ENCODE results near the gene NT5C1A. TPM values are rescaled to one million over a fixed set of nuclear protein-coding genes. Genes with fewer than 3 reads are reported as not detected.

NT5C1A gene
- total RNA-seq, 2 experiments from 2014 or later, result not detected

DNA sequence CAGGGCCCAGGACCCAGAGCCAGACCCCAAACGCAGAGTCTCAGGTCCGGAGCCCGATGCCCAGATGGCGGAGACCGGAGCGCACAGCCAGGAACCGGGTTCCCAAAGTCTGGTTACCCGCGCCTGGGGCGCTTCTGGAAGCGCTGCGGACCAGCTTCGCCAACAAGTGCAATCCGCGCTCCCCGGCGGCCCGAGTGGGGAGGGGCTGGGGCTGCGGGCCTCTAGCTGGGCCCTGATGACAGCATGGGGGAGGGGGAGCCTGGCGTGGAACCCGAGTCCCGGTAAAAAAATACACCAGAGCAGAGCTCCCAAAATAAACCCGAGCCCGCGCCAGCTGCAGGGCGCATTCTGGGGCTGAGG lies 494 bp downstream of the NT5C1A start:
- Mint-ChIP-seq H3K27me3 (peaks cover 41% of the 10 kb centered on the region), H3K27ac (no peak overlapping the region), H3K4me1 (peaks cover 15% of the 10 kb centered on the region), H3K36me3 (ENCODE audit: low read depth) (no peaks in the 10 kb centered on the region), H3K9me3 (no peaks in the 10 kb centered on the region), H3K4me3 (no peak overlapping the region)
- DNase-seq, result no peak
- CTCF ChIA-PET, result interaction anchor here (0.6 to 3.9 kb wide), 9 partner anchors 8 to 1211 kb away, joined by 3 to 31 read pairs (median 5); no protein-coding TSS in a partner anchor
- POLR2A ChIA-PET, result no interaction called here

- DNase-seq, result no peak
- Mint-ChIP-seq H3K4me3 (no peak overlapping the region), H3K27me3 (peaks cover 41% of the 10 kb centered on the region), H3K9me3 (no peaks in the 10 kb centered on the region), H3K27ac (no peak overlapping the region), H3K4me1 (peaks cover 15% of the 10 kb centered on the region), H3K36me3 (ENCODE audit: low read depth) (no peaks in the 10 kb centered on the region)
- POLR2A ChIA-PET, result no interaction called here
- CTCF ChIA-PET, result interaction anchor here (0.6 to 3.9 kb wide), 14 partner anchors 9 to 69 kb away, joined by 3 to 31 read pairs (median 4); partner anchors contain the start of gene PPIE
These were observed 1.2 kb downstream of the NT5C1A start for GRCh38 chr1:39670689-39671088.

- H3K36me3 Mint-ChIP-seq (ENCODE audit: low read depth), result no peaks in the 10 kb centered on the region
- H3K9me3 Mint-ChIP-seq, result no peaks in the 10 kb centered on the region
- no peak overlapping the region for H3K4me3 Mint-ChIP-seq
- POLR2A ChIA-PET, result no interaction called here
- no peak for DNase-seq
- peaks cover 15% of the 10 kb centered on the region for H3K4me1 Mint-ChIP-seq
- peaks cover 36% of the 10 kb centered on the region for H3K27me3 Mint-ChIP-seq
- CTCF ChIA-PET, result interaction anchor here (1.5 to 3.9 kb wide), 5 partner anchors 11 to 60 kb away, joined by 3 to 31 read pairs (median 5); no protein-coding TSS in a partner anchor
- H3K27ac Mint-ChIP-seq, result no peak overlapping the region
These were observed 3.0 kb downstream of the NT5C1A start for GRCh38 chr1:39668894-39669293.

DNA sequence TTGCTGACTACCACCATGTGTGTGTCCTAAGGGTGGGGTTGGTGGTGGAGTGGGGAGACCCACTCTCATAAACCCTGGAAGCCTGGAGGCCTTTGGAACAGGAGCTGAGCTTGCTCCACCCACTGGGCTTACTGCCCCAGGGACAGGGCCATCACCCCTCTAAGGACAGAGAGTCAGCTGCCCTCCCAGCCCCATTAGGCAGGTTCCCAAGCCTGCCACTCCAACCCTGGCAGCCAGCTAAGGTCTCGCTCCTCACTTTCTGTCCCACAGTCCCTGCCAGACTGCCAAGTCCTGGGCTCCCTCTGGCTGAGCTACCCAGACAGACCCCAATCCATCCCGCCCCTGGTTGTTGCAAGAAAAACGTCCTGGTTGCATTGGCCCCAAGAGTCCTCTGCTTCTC lies 3.8 kb downstream of the NT5C1A start:
- no peak for DNase-seq
- Mint-ChIP-seq H3K4me3 (no peak overlapping the region), H3K4me1 (peaks cover 15% of the 10 kb centered on the region), H3K9me3 (no peaks in the 10 kb centered on the region), H3K36me3 (ENCODE audit: low read depth) (no peaks in the 10 kb centered on the region), H3K27me3 (peaks cover 28% of the 10 kb centered on the region), H3K27ac (no peak overlapping the region)
- CTCF ChIA-PET, result interaction anchor here (1.1 to 3.9 kb wide), 4 partner anchors 8 to 15 kb away, joined by 3 to 31 read pairs (median 10); no protein-coding TSS in a partner anchor
- POLR2A ChIA-PET, result interaction anchor here (0.5 kb wide), 1 partner anchor 492 kb away, joined by 10 read pairs; no protein-coding TSS in a partner anchor

GRCh38 chr1:39666772-39667171 lies 5.1 kb downstream of the NT5C1A start:
- Mint-ChIP-seq H3K27me3 (peaks cover 18% of the 10 kb centered on the region), H3K9me3 (no peaks in the 10 kb centered on the region), H3K27ac (no peak overlapping the region), H3K4me3 (no peak overlapping the region), H3K4me1 (peaks cover 12% of the 10 kb centered on the region), H3K36me3 (ENCODE audit: low read depth) (no peaks in the 10 kb centered on the region)
- ChIA-PET POLR2A (interaction anchor here (0.7 kb wide), 1 partner anchor 25 kb away, joined by 4 read pairs; the partner anchor contains the start of gene HPCAL4), CTCF (interaction anchor here (0.7 to 3.3 kb wide), 5 partner anchors 9 to 1685 kb away, joined by 3 to 12 read pairs (median 4); no protein-coding TSS in a partner anchor)
- peak; percentile 10 for DNase-seq

DNA sequence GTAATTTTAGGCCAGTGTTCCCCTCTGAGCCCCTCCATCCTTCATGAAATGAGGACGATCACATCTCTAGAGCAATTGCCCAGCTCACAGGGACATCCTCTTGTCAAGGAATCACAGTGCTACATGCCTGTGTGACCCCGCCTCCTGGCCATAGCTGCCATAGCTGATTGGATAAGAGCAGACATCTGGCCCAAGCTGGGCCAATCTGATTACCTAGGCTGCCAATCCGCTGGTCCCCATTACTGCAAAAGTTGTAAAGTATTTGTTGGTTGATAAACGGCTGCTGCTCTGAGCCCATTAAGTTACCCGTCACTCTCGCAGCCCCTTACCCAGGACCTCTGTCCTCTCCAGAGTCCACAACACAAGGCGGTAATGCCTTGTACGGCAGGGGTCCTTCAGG lies 8.3 kb downstream of the NT5C1A start:
- CTCF ChIA-PET, result no interaction called here
- Mint-ChIP-seq H3K4me3 (no peak overlapping the region), H3K36me3 (ENCODE audit: low read depth) (no peaks in the 10 kb centered on the region), H3K27ac (no peak overlapping the region), H3K9me3 (no peaks in the 10 kb centered on the region), H3K27me3 (peaks cover 2% of the 10 kb centered on the region), H3K4me1 (peaks cover 12% of the 10 kb centered on the region)
- POLR2A ChIA-PET, result no interaction called here
- DNase-seq, result no peak

DNA sequence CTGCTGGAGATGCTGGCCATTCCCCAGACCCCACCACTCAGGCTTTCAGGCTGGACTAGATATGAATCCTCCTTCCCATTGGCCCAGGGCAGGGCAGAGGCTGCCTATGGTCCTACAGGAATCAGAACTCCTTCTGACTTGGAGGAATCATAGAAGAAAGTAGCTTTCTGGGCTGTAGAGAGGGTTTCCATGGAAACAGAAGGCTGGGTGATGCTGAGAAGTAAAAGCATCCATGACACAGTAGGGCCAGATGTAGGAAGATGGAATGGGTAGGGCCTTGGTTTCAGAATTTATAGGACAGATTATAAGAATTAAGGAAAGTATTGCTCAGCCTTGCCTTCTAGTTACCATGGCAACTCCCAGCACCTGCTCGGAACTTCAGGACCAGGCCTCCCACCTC lies 9.0 kb downstream of the NT5C1A start:
- peaks cover 14% of the 10 kb centered on the region for H3K4me1 Mint-ChIP-seq
- no peak overlapping the region for H3K27ac Mint-ChIP-seq
- no peak overlapping the region for H3K4me3 Mint-ChIP-seq
- ChIA-PET CTCF (interaction anchor here (1.5 kb wide), 1 partner anchor 9 kb away, joined by 3 read pairs; the partner anchor contains the start of gene NT5C1A), POLR2A (no interaction called here)
- peaks cover 2% of the 10 kb centered on the region for H3K27me3 Mint-ChIP-seq
- no peaks in the 10 kb centered on the region for H3K36me3 Mint-ChIP-seq (ENCODE audit: low read depth)
- no peaks in the 10 kb centered on the region for H3K9me3 Mint-ChIP-seq
- DNase-seq, result no peak

DNA sequence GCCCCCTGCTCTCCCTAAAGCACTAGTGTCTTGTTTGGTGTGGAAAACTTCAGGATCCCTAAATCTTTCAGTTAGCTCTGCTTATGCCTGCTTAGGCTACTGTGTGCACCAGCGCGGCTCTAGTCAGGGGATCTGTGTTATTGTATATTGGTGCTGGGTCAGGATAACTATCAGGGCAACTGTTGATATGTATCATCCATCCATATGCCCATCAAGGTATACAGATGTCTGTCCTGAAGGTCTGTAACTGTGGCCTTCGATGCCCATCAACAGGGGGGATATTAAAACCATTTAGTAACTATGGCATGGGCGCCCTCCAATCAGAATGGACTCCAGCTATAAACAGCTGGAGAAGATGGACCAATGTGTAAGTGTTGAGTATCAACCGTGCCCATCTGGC lies 12.4 kb downstream of the NT5C1A start:
- Mint-ChIP-seq H3K4me3 (no peak overlapping the region), H3K27ac (no peak overlapping the region), H3K9me3 (no peaks in the 10 kb centered on the region), H3K4me1 (peaks cover 4% of the 10 kb centered on the region), H3K36me3 (ENCODE audit: low read depth) (no peaks in the 10 kb centered on the region), H3K27me3 (peaks cover 4% of the 10 kb centered on the region)
- DNase-seq, result no peak
- CTCF ChIA-PET, result interaction anchor here (0.6 to 3.7 kb wide), 9 partner anchors 11 to 172 kb away, joined by 3 to 25 read pairs (median 7); partner anchors contain the start of gene NT5C1A
- POLR2A ChIA-PET, result no interaction called here

- no peak overlapping the region for H3K27ac Mint-ChIP-seq
- DNase-seq, result no peak
- CTCF ChIA-PET, result interaction anchor here (0.5 to 3.7 kb wide), 13 partner anchors 8 to 647 kb away, joined by 3 to 31 read pairs (median 8); partner anchors contain the start of genes NT5C1A and PABPC4
- H3K9me3 Mint-ChIP-seq, result no peaks in the 10 kb centered on the region
- H3K36me3 Mint-ChIP-seq (ENCODE audit: low read depth), result no peaks in the 10 kb centered on the region
- POLR2A ChIA-PET, result no interaction called here
- no peak overlapping the region for H3K4me3 Mint-ChIP-seq
- H3K4me1 Mint-ChIP-seq, result peaks cover 4% of the 10 kb centered on the region
- H3K27me3 Mint-ChIP-seq, result peaks cover 9% of the 10 kb centered on the region
These were observed 12.8 kb downstream of the NT5C1A start for GRCh38 chr1:39659110-39659509.

DNA sequence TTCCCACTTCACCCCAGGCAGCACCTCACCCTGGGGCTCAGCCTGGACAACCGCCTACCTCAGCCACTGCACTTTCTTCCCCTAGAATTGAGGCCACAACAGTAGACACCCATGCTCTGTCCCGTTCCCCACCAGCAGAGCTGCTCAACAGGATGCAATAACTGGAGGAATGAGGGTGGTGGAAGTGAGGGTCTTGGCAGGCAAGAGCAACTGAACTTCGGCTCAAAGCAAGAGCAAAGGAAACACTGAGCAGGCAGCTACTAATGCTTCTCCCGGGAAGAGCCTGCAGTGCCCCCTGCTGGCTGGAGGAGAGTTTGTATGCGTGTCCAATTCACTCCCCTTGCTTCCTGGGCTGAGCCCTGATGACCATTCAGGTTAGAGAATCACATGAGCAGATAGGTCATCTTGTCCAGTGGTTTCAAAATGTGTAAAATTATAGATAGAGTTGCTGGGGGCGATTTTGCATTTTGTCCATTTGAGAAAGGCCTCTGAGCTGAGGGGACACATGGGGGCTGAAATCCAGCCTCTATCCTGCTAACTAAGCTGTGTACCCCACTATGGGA lies 13.9 kb downstream of the NT5C1A start:
- ChIA-PET POLR2A (no interaction called here), CTCF (interaction anchor here (0.7 to 3.7 kb wide), 23 partner anchors 9 to 141 kb away, joined by 3 to 31 read pairs (median 5); partner anchors contain the start of genes HPCAL4, NT5C1A and PABPC4)
- H3K9me3 Mint-ChIP-seq, result no peaks in the 10 kb centered on the region
- no peaks in the 10 kb centered on the region for H3K36me3 Mint-ChIP-seq (ENCODE audit: low read depth)
- peak; percentile 71 for DNase-seq
- H3K4me3 Mint-ChIP-seq, result no peak overlapping the region
- H3K27ac Mint-ChIP-seq, result peak overlapping the region; percentile 31
- peaks cover 13% of the 10 kb centered on the region for H3K27me3 Mint-ChIP-seq
- peaks cover 7% of the 10 kb centered on the region for H3K4me1 Mint-ChIP-seq

DNA sequence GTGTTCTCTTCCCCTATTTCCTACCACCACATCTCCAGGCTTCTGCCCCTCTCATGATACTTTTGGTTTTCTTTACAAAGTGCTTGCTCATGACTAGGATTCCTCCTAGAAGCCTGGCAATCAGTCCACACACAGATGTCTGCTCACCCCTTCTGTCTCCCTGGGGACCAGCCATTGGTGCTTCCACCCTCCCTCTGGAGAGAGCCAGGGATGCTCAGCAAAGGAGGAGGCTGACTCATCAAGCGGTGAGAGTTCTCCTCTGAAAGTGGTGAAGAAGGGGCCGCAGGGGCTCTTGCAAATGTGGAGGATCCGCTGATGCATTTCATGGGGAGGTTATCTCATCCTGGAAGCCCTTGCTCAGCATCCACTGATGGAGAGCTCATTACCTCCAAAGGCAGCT lies 14.5 kb downstream of the NT5C1A start:
- Mint-ChIP-seq H3K4me1 (peaks cover 7% of the 10 kb centered on the region), H3K9me3 (no peaks in the 10 kb centered on the region), H3K4me3 (no peak overlapping the region), H3K27ac (no peak overlapping the region), H3K27me3 (peaks cover 13% of the 10 kb centered on the region), H3K36me3 (ENCODE audit: low read depth) (no peaks in the 10 kb centered on the region)
- CTCF ChIA-PET, result interaction anchor here (0.5 to 3.7 kb wide), 22 partner anchors 9 to 591 kb away, joined by 3 to 31 read pairs (median 5); partner anchors contain the start of genes HPCAL4, NT5C1A and PABPC4
- POLR2A ChIA-PET, result no interaction called here
- no peak for DNase-seq

DNA sequence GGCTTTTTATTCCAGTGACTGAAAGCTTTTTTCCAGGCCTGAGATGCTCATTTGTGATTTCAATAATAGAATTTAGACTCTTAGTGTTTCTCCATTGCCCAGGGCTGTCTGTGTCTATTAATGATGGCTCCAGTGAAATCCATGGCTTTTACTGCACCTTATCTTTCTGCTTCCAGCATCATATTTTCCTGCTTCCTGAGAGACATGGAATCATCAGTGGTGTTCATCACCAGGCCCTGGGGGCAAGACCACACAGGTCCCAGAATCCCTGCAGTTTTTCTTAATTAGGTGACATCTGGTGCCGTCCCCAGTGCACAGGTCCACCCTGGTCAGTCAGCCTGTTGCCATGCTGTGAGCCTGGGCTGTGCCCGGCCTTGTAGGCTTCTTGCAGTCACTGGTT lies 15.5 kb downstream of the NT5C1A start:
- CTCF ChIA-PET, result no interaction called here
- no peaks in the 10 kb centered on the region for H3K9me3 Mint-ChIP-seq
- H3K36me3 Mint-ChIP-seq (ENCODE audit: low read depth), result no peaks in the 10 kb centered on the region
- POLR2A ChIA-PET, result no interaction called here
- no peak overlapping the region for H3K4me3 Mint-ChIP-seq
- no peak for DNase-seq
- H3K4me1 Mint-ChIP-seq, result peaks cover 7% of the 10 kb centered on the region
- H3K27ac Mint-ChIP-seq, result no peak overlapping the region
- H3K27me3 Mint-ChIP-seq, result peaks cover 13% of the 10 kb centered on the region

DNA sequence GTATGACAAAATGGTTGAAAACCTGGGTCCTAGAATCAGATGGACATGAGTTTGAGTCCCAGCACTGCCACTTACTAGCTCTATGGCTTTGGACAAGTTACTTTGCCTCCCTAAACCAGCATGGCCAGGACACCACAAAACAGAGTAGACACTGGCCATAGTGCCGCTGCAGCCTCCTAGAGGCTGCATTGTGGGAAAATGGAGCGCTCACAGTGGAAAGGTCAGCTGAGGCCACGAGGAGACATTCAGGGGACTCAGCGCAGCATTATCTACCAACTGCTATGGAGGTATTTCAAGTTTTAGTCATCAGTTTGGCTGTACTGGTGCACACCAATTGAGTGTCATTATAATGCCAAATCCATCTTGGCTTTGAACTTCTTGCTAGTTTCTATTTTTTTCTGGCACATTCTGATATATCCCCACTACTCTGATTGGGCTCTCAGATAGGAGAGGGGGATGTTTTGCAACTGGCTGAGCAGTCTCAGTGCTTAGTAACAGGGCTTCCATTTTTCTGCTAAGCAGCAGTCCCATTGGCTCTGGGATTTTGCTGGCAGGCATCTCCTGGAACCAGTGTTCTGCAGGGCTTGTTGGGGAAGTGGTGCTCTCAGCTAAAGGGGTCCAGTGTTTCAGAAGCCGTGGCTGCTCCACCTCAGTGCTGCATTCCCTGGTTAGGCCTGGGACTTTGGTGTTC lies 16.2 kb downstream of the NT5C1A start:
- H3K4me1 Mint-ChIP-seq, result peaks cover 7% of the 10 kb centered on the region
- POLR2A ChIA-PET, result no interaction called here

More for the DNA sequence above, 16.2 kb downstream of the NT5C1A start:
- H3K9me3 Mint-ChIP-seq, result no peaks in the 10 kb centered on the region
- H3K27me3 Mint-ChIP-seq, result peaks cover 12% of the 10 kb centered on the region
- H3K27ac Mint-ChIP-seq, result no peak overlapping the region
- no peak for DNase-seq
- H3K36me3 Mint-ChIP-seq (ENCODE audit: low read depth), result no peaks in the 10 kb centered on the region
- H3K4me3 Mint-ChIP-seq, result no peak overlapping the region
- CTCF ChIA-PET, result interaction anchor here (0.6 to 2.6 kb wide), 2 partner anchors 11 to 50 kb away, joined by 4 to 9 read pairs; no protein-coding TSS in a partner anchor
